GM10248 (cell line): ENCODE data around the gene ING2.

ENCODE experiments used
- CTCF ChIA-PET: fragments of 300-600 bp; sonication (Branson Sonifier 250); formaldehyde crosslinking; extraction: SDS; loops from one replicate; lab custom pipeline; 2021; ENCODE audit warnings: antibody characterized with exemption; lab: Yijun Ruan, JAX
- POLR2A ChIA-PET: fragments of 350-650 bp; sonication (Branson Sonifier 250); formaldehyde crosslinking; extraction: SDS; loops from one replicate; lab custom pipeline; 2020; ENCODE audit warnings: antibody characterized with exemption; lab: Yijun Ruan, JAX
- DNase-seq: peaks from one replicate; pipeline ENCODE4 v3.0.0; 2012; ENCODE audit errors: extremely low spot score
- CTCF ChIP-seq: IDR thresholded peaks from 2 replicates; pipeline ENCODE4 v1.5.1; 2012; ENCODE audit warnings: mild to moderate bottlenecking, low read depth; ENCODE audit errors: extremely low read depth, missing control alignments, control extremely low read depth

Gene ING2

DNA sequence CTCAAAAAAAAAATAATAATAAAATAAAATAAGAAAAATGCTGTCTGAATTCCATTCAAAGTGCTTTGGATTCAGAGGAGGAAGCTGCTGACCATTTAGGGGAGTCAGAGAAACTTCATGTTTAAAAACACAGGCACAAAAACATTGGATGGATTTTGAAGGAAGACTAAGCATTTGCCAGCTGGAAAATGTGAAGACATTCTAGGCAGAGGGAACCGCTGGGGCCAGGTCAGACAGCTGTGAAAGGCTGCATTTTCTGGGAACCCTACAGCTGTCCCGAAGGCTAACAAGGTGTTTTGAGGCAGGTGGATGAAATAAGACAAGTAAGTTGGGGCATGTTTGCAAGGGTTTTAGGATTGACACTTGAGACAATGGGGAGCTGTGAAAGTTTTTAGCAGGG lies 38.6 kb downstream of the ING2 start:
- ChIA-PET POLR2A (no interaction called here), CTCF (interaction anchor here (1.4 kb wide), 2 partner anchors 8 to 20 kb away, joined by 3 to 6 read pairs; no protein-coding TSS in a partner anchor)
- no peak for DNase-seq
- TF ChIP-seq CTCF = no peak

DNA sequence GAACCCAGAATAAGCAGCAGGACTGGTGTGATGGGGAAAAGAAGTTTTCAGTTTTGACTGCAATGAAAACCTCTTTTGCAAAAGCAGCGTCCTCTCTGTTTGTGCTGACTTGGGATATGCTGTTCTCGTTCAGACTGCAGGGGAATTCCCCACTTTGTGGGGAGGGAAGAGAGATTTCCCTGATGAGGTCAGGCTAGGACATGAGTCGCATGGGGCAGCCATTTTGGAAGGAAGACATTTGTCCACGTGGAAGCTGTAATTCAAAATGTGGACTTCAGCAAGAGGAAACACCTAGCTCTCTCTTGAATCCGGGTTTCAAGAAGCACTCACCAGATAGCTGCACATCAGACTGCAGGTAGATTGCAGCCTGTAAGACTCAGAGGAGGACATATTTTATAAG lies 39.3 kb downstream of the ING2 start:
- CTCF ChIA-PET = interaction anchor here (1.4 kb wide), 2 partner anchors 9 to 19 kb away, joined by 3 to 6 read pairs; no protein-coding TSS in a partner anchor
- DNase-seq = no peak
- no peak for TF ChIP-seq CTCF
- POLR2A ChIA-PET = no interaction called here

DNA sequence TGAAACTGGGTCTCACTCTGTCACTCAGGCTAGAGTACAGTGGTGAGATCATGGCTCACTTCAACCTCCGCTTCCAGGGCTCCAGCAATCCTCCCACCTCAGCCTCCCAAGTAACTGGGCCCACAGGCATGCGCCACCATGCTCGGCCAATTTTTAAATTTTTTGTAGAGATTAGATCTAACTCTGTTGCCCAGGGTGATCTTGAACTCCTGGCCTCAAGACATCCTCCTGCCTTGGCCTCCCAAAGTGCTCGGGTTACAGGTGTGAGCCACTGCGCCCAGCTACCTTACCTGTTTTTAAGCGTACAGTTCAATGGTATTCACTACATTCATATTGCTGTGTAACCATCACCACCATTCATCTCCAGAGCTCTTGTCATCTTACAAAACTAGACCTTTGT lies 41.5 kb downstream of the ING2 start:
- no peak for TF ChIP-seq CTCF
- POLR2A ChIA-PET = no interaction called here
- no peak for DNase-seq
- CTCF ChIA-PET = interaction anchor here (1.1 kb wide), 1 partner anchor 17 kb away, joined by 3 read pairs; no protein-coding TSS in a partner anchor

- ChIA-PET POLR2A (no interaction called here), CTCF (no interaction called here)
- no peak for DNase-seq
- TF ChIP-seq CTCF = no peak
These were observed 43.4 kb downstream of the ING2 start for GRCh38 chr4:183548306-183548705.

DNA sequence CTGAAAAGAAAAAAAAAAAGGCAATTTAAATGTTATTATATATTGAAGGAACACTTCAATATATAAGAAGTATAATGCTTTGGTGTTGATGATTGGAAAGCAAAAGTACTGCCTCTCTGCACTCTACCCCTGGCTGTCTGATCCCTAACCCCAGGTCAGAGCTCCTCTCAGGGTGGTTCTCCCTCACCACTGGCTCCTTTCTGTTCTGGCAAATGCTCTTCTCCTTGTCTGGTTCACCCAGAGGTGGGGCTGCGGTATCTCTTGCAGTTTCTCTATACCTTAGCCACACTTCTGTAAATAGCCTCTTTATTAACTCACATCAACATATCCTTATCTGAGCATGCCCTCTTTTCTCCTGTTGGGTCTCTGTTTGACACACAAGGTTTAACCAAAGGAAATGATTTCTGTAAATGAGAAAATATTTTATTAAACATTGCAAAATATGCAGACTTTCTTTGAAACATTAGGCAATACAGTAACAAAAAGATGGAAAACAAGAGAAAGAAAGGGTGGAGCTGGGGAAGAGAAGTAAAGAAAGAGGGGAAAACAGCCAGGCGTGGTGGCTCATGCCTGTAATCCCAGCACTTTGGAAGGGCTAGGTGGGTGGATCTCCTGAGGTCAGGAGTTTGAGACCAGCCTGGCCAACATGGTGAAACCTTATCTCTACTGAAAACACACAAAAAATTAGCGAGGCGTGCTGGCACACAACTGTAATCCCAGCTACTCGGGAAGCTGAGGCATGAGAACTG lies 45.7 kb downstream of the ING2 start:
- CTCF ChIA-PET = interaction anchor here (1.4 kb wide), 1 partner anchor 22 kb away, joined by 3 read pairs; no protein-coding TSS in a partner anchor
- DNase-seq = no peak

More for the DNA sequence above, 45.7 kb downstream of the ING2 start:
- no peak for TF ChIP-seq CTCF
- POLR2A ChIA-PET = no interaction called here
